OCI-LY3 (cell line): Measurements from ENCODE around the gene KANK4.

Experiments used
- CTCF ChIP-seq: fragments of 200-600, 300-600 bp; sonication (generic); IDR thresholded peaks from 2 replicates; pipeline ENCODE4 v1.5.1; 2014; ENCODE audit warnings: antibody characterized with exemption, low read length, low read depth
- EZH2phosphoT487 ChIP-seq: fragments of 200-600 bp; shearing (Covaris generic); IDR thresholded peaks from 2 replicates; pipeline ENCODE4 v1.6.1; 2018; ENCODE audit warnings: antibody characterized with exemption, mixed run types, low read depth

DNA sequence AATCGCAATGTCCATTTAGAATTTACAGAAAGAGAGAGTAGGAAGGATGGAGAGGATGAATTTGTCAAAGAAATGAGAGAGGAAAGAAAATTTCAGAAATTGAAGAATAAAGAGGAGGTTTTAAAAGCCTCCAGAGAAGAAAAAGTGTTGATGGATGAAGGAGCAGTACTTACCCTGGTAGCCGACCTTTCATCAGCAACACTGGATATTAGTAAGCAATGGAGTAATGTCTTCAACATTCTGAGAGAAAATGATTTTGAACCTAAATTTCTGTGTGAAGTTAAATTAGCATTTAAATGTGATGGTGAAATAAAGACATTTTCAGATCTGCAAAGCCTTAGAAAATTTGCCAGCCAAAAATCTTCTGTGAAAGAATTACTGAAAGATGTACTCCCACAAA lies 112.0 kb downstream of the KANK4 start:
- TF ChIP-seq CTCF (no peak), EZH2phosphoT487 (no peak)
